CD4-positive, CD25-positive, alpha-beta regulatory T cell (primary cell): ENCODE results near the gene NLN. TPM values are rescaled to one million over a fixed set of nuclear protein-coding genes. Genes with fewer than 3 reads are reported as not detected.
A peak's percentile ranks its signal among the peaks of the same experiment; 100 is the strongest.
"Not testable (repeated sequence)": the region's sequence is repeated elsewhere in the genome, so short reads cannot be mapped to it uniquely, and the experiment has no call there.

Experiments used
- ATAC-seq, 2 donors: fragments of 150-1000 bp; cut with Tn5 transposase; one replicate each; pipeline ENCODE4 v1.10.0; 2021; ENCODE audit warnings: low read depth in 2 of 2, moderate number of reproducible peaks in 2 of 2, moderate library complexity in 1 of 2
- DNase-seq, 3 donors: peaks; one replicate each; pipeline versions ENCODE4 v3.0.0 to v3.0.0-alpha.2; 2012 to 2022; ENCODE audit warnings: mixed read lengths in 1 of 3
- H3K27ac ChIP-seq: one replicate; pipeline ENCODE4 v1.7.0; 2013; ENCODE audit warnings: mild to moderate bottlenecking, low read length; ENCODE audit not compliant: insufficient read depth, poor library complexity, severe bottlenecking
- H3K27me3 ChIP-seq: one replicate; pipeline ENCODE4 v1.7.0; 2013; ENCODE audit warnings: low read length; ENCODE audit not compliant: control insufficient read depth, insufficient read depth
- H3K36me3 ChIP-seq: one replicate; pipeline ENCODE4 v1.7.0; 2013; ENCODE audit warnings: mild to moderate bottlenecking, low read length, moderate library complexity; ENCODE audit not compliant: control insufficient read depth, insufficient read depth
- H3K4me1 ChIP-seq: 2 replicates; pipeline ENCODE4 v1.7.0; 2013; ENCODE audit warnings: mild to moderate bottlenecking, low read length; ENCODE audit not compliant: insufficient read depth, control insufficient read depth, poor library complexity, severe bottlenecking
- H3K4me3 ChIP-seq: one replicate; pipeline ENCODE4 v1.7.0; 2013; ENCODE audit warnings: low read depth, mild to moderate bottlenecking, low read length, moderate library complexity
- H3K9me3 ChIP-seq, 2 experiments: 1 replicate in 1 of 2; 2 replicates in 1 of 2; pipeline ENCODE4 v1.7.0; 2013; ENCODE audit warnings: low read length in 2 of 2, mild to moderate bottlenecking in 1 of 2, moderate library complexity in 1 of 2; ENCODE audit not compliant: control insufficient read depth in 2 of 2
- H3K27ac Mint-ChIP-seq, 3 donors: one replicate each; pipeline ENCODE4 v1.8.0; 2020 to 2022; ENCODE audit warnings: mild to moderate bottlenecking in 3 of 3, mixed read lengths in 3 of 3, moderate library complexity in 2 of 3
- H3K27me3 Mint-ChIP-seq: one replicate; pipeline ENCODE4 v1.8.0; 2022; ENCODE audit warnings: mild to moderate bottlenecking, mixed read lengths
- H3K36me3 Mint-ChIP-seq: one replicate; pipeline ENCODE4 v1.8.0; 2020; ENCODE audit warnings: mixed read lengths
- H3K4me1 Mint-ChIP-seq, 4 donors: one replicate each; pipeline ENCODE4 v1.8.0; 2020 to 2022; ENCODE audit warnings: mixed read lengths in 4 of 4, mild to moderate bottlenecking in 1 of 4
- H3K4me3 Mint-ChIP-seq, 4 donors: one replicate each; pipeline ENCODE4 v1.8.0; 2020 to 2022; ENCODE audit warnings: mild to moderate bottlenecking in 4 of 4, mixed read lengths in 4 of 4, moderate library complexity in 3 of 4
- H3K9me3 Mint-ChIP-seq, 7 donors: one replicate each; pipeline ENCODE4 v1.8.0; 2020 to 2022; ENCODE audit warnings: mixed read lengths in 7 of 7, mild to moderate bottlenecking in 3 of 7, moderate library complexity in 2 of 7
- polyA plus RNA-seq, 4 donors: library from polyadenylated mRNA; unstranded; fragments of 300-500 nt; fragmentation: Illumina TruSeq; gene quantifications; one replicate each; pipeline ENCODE4 v1.2.3, GENCODE V29; 2021
- total RNA-seq: library from RNA; stranded (reverse); gene quantifications from one replicate; pipeline ENCODE4 v1.2.3, GENCODE V29; 2022

Gene NLN
- total and polyA plus RNA-seq, 5 donors from 2014 or later = 0.65 to 2.0 (median 1.7) TPM

GRCh38 chr5:65734196-65734775, 12.3 kb downstream of the NLN start:
- H3K9me3 Mint-ChIP-seq, H3K27ac ChIP-seq, H3K4me1 ChIP-seq, H3K4me3 ChIP-seq, H3K27me3 ChIP-seq, H3K36me3 ChIP-seq, H3K9me3 ChIP-seq, ATAC-seq, H3K27me3 Mint-ChIP-seq, H3K36me3 Mint-ChIP-seq, H3K4me3 Mint-ChIP-seq: not testable (repeated sequence)
- Mint-ChIP-seq H3K4me1 (peaks cover 10 to 17% (median 14%) of the 10 kb centered on the region in 4 donors), H3K27ac (peak overlapping the region in 1 of 3 donors; percentile 0)
- DNase-seq = peak in 1 of 3 donors; percentile 29

GRCh38 chr5:65734921-65735320, 12.9 kb downstream of the NLN start:
- Mint-ChIP-seq H3K27me3 (no peaks in the 10 kb centered on the region), H3K36me3 (peaks cover 4% of the 10 kb centered on the region), H3K4me3 (no peak overlapping the region), H3K9me3 (no peaks in the 10 kb centered on the region), H3K4me1 (peaks cover 10 to 16% (median 12%) of the 10 kb centered on the region in 4 donors), H3K27ac (no peak overlapping the region)
- no peak for ATAC-seq
- Histone ChIP-seq H3K4me3 (no peak overlapping the region), H3K27ac (no peak overlapping the region), H3K4me1 (no peaks in the 10 kb centered on the region), H3K36me3 (no peaks in the 10 kb centered on the region), H3K9me3 (no peaks in the 10 kb centered on the region), H3K27me3 (no peaks in the 10 kb centered on the region)
- no peak for DNase-seq

GRCh38 chr5:65736011-65736410, 14.0 kb downstream of the NLN start:
- H3K4me1 Mint-ChIP-seq = peaks cover 9 to 15% (median 11%) of the 10 kb centered on the region in 4 donors
- no peak overlapping the region for H3K27ac Mint-ChIP-seq
- peaks cover 2% of the 10 kb centered on the region for H3K36me3 Mint-ChIP-seq
- no peaks in the 10 kb centered on the region for H3K9me3 ChIP-seq
- no peak overlapping the region for H3K4me3 Mint-ChIP-seq
- no peak for DNase-seq
- H3K36me3 ChIP-seq = no peaks in the 10 kb centered on the region
- ATAC-seq = no peak
- no peaks in the 10 kb centered on the region for H3K27me3 ChIP-seq
- H3K27me3 Mint-ChIP-seq = no peaks in the 10 kb centered on the region
- H3K27ac ChIP-seq = no peak overlapping the region
- H3K9me3 Mint-ChIP-seq = no peaks in the 10 kb centered on the region
- H3K4me1 ChIP-seq = no peaks in the 10 kb centered on the region
- no peak overlapping the region for H3K4me3 ChIP-seq

GRCh38 chr5:65737842-65738241, 15.8 kb downstream of the NLN start:
- Histone ChIP-seq H3K36me3 (no peaks in the 10 kb centered on the region), H3K9me3 (no peaks in the 10 kb centered on the region), H3K27ac (no peak overlapping the region), H3K27me3 (no peaks in the 10 kb centered on the region), H3K4me3 (no peak overlapping the region), H3K4me1 (no peaks in the 10 kb centered on the region)
- no peaks in the 10 kb centered on the region for H3K9me3 Mint-ChIP-seq
- no peaks in the 10 kb centered on the region for H3K36me3 Mint-ChIP-seq
- no peaks in the 10 kb centered on the region for H3K27me3 Mint-ChIP-seq
- DNase-seq (no peak), ATAC-seq (no peak)
- H3K27ac Mint-ChIP-seq = no peak overlapping the region
- peaks cover 9 to 15% (median 10%) of the 10 kb centered on the region in 4 donors for H3K4me1 Mint-ChIP-seq
- H3K4me3 Mint-ChIP-seq = no peak overlapping the region

- peaks cover 10 to 17% (median 11%) of the 10 kb centered on the region in 4 donors for H3K4me1 Mint-ChIP-seq
- H3K4me1 ChIP-seq = no peaks in the 10 kb centered on the region
- no peaks in the 10 kb centered on the region for H3K27me3 ChIP-seq
- no peaks in the 10 kb centered on the region for H3K27me3 Mint-ChIP-seq
- no peak for DNase-seq
- H3K4me3 Mint-ChIP-seq = no peak overlapping the region
- no peak overlapping the region for H3K27ac Mint-ChIP-seq
- ATAC-seq = no peak
- no peaks in the 10 kb centered on the region for H3K36me3 ChIP-seq
- H3K27ac ChIP-seq = no peak overlapping the region
- H3K9me3 ChIP-seq = no peaks in the 10 kb centered on the region
- no peaks in the 10 kb centered on the region for H3K9me3 Mint-ChIP-seq
- H3K36me3 Mint-ChIP-seq = no peaks in the 10 kb centered on the region
- no peak overlapping the region for H3K4me3 ChIP-seq
These were observed 16.3 kb downstream of the NLN start for GRCh38 chr5:65738305-65738704.

- Histone ChIP-seq H3K9me3 (no peaks in the 10 kb centered on the region), H3K27me3 (no peaks in the 10 kb centered on the region), H3K4me1 (no peaks in the 10 kb centered on the region), H3K36me3 (no peaks in the 10 kb centered on the region), H3K4me3 (no peak overlapping the region), H3K27ac (no peak overlapping the region)
- H3K36me3 Mint-ChIP-seq = no peaks in the 10 kb centered on the region
- peaks cover 10 to 19% (median 11%) of the 10 kb centered on the region in 4 donors for H3K4me1 Mint-ChIP-seq
- DNase-seq (no peak), ATAC-seq (no peak)
- no peak overlapping the region for H3K27ac Mint-ChIP-seq
- H3K4me3 Mint-ChIP-seq = no peak overlapping the region
- no peaks in the 10 kb centered on the region for H3K27me3 Mint-ChIP-seq
- H3K9me3 Mint-ChIP-seq = no peaks in the 10 kb centered on the region
These were observed 17.2 kb downstream of the NLN start for GRCh38 chr5:65739162-65739561.

- no peaks in the 10 kb centered on the region for H3K27me3 ChIP-seq
- Mint-ChIP-seq H3K27ac (peak overlapping the region in 1 of 3 donors; percentile 31), H3K36me3 (peaks cover 4% of the 10 kb centered on the region), H3K4me3 (no peak overlapping the region), H3K4me1 (peaks cover 4 to 13% (median 6%) of the 10 kb centered on the region in 4 donors), H3K9me3 (no peaks in the 10 kb centered on the region), H3K27me3 (no peaks in the 10 kb centered on the region)
- peak; percentile 79 to 84 for ATAC-seq
- DNase-seq = peak in 2 of 3 donors; percentile 53 to 74
- no peaks in the 10 kb centered on the region for H3K4me1 ChIP-seq
- H3K27ac ChIP-seq = no peak overlapping the region
- no peaks in the 10 kb centered on the region for H3K9me3 ChIP-seq
- no peaks in the 10 kb centered on the region for H3K36me3 ChIP-seq
- no peak overlapping the region for H3K4me3 ChIP-seq
These were observed 20.7 kb downstream of the NLN start for GRCh38 chr5:65742565-65743231.
